GM18499 (cell line): ENCODE measurements around the gene IFI16.
"Not testable (repeated sequence)": the region's sequence is repeated elsewhere in the genome, so short reads cannot be mapped to it uniquely, and the experiment has no call there.

Experiments
- ATAC-seq: cut with Tn5 transposase; IDR thresholded peaks from one replicate; pipeline ENCODE4 v1.9.1; 2021; ENCODE audit warnings: moderate number of reproducible peaks; ENCODE audit not compliant: insufficient read depth, unreplicated experiment

IFI16 gene

GRCh38 chr1:159090286-159091179, 80.8 kb downstream of the IFI16 start:
- no peak for ATAC-seq

- ATAC-seq: no peak
Observed at GRCh38 chr1:159091180-159091560, 81.5 kb downstream of the IFI16 start.

GRCh38 chr1:159091607-159092031, 81.9 kb downstream of the IFI16 start:
- no peak for ATAC-seq

GRCh38 chr1:159092036-159092760, 82.5 kb downstream of the IFI16 start:
- ATAC-seq: no peak

DNA sequence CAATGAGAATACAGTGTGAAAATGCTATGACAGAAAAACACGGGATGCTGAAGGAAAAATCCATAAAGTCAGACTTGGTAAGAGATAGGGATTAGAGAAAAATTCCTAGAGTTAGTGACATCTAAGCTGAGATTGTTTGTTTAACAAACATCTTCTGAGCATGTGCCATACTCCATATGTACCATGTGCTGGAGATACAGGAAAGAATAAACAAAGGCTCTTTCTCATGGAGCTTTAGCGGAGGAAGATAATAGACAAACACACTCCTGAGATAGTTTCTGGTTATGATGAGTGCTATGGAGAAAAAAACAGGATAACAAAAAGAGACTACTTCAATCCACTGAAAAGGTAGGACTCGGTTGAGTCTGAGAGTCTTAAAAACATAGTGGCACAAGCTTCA, 88.9 kb downstream of the IFI16 start:
- no peak for ATAC-seq

DNA sequence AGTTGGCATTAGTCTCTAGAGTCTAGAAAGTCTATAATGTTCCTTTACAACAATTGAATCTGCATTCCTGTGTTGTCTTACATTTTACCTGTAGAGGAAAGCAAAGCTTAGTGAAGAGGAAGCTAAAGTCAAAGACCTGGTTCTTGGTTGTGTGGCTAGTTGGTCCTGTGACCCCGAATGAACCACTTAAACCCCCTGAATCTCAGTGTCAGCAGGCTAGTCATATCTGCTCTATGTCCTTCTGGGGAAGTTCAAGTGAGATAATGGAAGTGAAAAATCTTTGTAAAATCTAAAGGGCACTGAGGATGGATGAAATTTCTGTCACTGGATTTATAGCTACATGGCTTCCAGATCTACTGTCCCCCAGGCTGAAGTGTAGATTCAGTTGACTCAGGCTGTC, 90.9 kb downstream of the IFI16 start:
- no peak for ATAC-seq

DNA sequence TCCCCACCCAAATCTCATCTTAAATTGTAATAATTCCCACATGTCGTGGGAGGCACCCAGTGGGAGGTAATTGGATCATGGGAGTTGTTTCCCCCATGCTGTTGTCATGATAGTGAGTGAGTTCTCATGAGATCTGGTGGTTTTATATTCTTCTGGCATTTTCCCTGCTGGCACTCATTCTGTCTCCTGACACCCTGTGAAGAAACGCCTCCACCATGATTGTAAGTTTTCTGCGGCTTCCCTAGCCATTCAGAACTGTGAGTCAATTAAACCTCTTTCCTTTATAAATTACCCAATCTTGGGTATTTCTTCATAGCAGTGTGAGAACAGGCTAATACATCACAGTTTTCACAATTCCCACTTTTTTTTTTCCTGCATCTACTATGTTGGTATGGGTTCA, 93.3 kb downstream of the IFI16 start:
- not testable (repeated sequence) for ATAC-seq
